Fibroblast of the conjunctiva (primary cell): ENCODE data around the gene ADRB2.
"Not testable (repeated sequence)": the region's sequence is repeated elsewhere in the genome, so short reads cannot be mapped to it uniquely, and the experiment has no call there.

Experiments
- DNase-seq: peaks from one replicate; pipeline ENCODE4 v3.0.0-alpha.2; 2010; ENCODE audit warnings: low read depth

Gene ADRB2

DNA sequence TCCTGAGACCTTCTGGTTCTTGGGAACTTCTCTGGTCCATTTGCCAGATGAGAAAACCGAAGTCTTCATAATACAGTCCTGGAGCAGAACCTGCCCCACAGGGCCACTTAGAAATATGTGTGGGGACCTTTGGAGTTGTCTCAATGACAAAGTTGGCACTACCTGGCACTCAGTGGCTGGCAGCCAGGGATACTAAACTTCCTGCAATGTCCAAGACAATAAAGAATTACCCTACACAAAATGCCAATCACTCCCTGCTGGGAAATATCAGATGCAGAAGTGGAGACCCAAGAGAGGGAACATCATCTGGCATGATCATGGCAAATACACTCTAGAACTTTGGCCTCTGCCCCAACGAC, 29.6 kb downstream of the ADRB2 start:
- DNase-seq, result no peak

DNA sequence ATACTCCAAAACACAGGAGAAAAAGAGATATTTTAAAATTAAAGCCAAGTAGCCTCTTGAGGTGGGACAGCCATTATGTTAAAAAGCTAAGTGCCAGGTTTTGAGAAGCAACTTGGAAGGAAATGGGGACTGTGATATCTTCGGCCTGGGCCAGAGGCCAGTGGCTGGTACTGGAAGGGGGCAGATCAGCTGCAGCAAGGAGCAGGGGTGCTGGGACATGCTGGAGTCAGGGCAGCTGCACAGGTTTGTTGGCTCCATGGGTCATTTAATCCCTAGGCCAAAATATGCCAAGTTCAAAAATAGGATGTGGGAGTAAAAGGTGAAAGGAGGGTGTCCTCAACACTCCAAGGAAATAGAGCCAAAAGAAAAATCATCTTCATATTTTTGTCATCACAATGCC, 30.0 kb downstream of the ADRB2 start:
- no peak for DNase-seq

DNA sequence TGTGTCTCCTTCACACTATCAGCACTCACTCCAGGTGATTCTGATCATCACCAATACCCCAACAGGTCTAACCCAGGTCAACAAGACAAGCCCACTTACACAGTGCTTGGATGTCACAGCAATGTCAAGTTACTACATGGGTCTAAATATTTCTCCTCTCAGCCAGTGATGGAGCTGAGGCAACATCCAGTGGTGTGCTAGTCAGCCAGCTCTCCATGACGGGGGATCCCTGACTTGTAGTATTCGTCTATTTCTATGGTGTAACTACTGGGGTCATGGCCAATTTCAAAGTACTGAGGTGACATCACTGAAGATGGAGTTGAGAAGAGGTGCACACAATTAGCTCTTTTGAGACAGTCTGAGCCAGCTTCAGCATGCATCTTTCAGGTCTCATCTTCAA, 31.1 kb downstream of the ADRB2 start:
- DNase-seq, result no peak

DNA sequence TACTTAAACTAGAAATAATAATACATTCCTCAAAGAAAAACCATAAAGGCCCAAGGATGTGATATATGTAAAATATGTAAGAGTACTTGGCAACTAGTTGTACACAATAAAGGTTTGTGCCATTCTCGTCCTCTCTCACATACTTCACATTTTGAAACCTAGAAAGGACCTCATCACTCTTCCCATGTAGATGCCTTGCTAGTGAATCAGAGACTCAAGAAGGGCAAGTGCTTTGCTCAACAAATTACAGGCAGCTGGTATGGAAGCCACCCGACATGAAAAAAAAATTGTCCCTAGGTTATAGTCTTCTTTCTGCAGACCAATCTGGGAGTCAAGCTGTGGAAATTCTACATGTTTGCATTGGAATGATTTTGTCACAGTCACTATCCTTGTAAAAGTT, 31.7 kb downstream of the ADRB2 start:
- DNase-seq, result no peak

DNA sequence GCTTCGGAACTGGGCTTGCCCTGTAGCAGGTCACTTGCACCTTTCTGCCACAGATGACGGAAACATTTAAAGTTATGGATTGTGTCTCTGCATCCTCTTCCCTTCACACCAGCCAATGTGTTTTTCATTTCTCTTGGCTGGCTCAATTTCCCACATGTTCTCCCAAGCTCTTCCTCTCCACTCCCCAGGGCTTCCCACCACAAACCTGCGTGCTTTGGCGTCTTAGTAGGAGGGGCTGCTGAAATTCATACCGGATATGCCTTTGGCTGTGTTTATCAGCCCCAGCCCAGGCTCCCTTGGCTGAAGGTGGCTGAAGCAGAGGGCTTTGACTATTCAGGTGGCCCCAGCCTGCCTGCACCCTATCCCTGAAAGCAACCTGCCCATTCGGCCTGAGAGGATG, 32.1 kb downstream of the ADRB2 start:
- DNase-seq, result no peak

DNA sequence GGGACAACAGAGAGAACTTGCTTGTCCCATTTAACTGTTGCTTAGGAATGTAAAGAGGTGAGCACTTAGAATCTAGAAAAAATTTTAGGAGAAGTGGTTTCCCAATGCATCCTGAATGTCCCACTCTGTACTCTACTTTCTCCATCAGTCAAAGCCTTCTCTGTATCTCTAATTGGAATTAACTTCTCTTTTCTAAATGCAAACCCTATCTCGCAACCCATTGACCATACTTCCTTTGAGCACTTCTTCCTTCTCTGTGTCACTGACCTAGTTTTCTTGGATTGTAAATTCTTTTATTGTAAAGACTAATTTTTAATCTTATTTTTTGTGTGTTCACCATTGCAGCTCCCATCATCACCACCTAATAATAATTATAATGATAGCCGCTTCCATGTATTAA, 33.3 kb downstream of the ADRB2 start:
- DNase-seq, result no peak

DNA sequence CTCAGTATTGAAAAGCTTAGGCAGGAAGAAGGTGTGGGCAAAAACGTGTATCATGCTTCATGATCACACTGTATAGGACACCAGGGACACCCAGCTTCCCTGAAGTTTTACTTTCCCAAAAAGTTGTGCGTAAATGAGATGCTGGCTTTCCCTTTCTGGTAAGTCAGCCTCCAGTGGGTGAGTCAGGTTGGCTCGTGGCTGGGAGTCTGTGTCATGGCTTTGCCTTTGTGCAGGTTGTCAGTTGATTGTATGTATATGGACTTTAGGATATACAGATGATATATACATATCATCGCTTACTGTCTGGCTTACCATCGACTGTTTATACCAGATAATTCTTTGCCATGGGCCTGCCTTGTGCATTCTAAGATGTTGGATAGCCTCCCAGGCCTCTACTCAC, 34.2 kb downstream of the ADRB2 start:
- no peak for DNase-seq

DNA sequence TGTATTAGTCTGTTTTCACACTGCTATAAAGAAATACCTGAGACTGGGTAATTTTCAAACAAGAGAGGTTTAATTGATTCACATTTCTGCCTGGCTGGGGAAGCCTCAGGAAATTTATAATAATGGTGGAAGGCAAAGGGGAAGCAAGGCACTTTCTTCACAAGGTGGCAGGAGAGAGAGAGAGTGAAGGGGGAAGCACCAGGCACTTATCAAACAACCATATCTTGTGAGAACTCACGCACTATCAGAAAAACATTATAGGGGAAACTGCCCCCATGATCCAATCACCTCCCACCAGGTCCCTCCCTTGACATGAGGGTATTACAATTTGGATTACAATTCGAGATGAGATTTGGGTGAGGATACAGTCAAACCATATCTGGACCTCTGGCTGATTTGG, 34.7 kb downstream of the ADRB2 start:
- DNase-seq, result no peak

DNA sequence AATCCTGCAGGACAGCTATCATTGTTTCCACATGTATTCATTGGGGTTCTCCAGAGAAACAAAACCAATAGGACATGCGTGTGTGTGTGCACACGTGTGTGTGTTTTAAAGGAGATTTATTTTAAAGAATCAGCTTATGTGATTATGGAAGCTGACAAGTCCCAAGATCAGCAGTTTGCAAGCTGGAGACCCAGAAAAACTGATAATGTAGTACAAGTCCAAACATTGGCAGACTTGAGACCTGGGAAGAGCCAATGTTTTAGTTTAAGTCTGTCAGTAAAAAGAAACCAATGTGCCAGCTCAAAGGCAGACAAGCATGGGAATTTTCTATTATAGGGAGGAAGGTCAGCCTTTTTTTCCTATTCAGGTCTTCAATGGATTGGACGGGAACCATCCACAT, 35.3 kb downstream of the ADRB2 start:
- DNase-seq, result no peak

DNA sequence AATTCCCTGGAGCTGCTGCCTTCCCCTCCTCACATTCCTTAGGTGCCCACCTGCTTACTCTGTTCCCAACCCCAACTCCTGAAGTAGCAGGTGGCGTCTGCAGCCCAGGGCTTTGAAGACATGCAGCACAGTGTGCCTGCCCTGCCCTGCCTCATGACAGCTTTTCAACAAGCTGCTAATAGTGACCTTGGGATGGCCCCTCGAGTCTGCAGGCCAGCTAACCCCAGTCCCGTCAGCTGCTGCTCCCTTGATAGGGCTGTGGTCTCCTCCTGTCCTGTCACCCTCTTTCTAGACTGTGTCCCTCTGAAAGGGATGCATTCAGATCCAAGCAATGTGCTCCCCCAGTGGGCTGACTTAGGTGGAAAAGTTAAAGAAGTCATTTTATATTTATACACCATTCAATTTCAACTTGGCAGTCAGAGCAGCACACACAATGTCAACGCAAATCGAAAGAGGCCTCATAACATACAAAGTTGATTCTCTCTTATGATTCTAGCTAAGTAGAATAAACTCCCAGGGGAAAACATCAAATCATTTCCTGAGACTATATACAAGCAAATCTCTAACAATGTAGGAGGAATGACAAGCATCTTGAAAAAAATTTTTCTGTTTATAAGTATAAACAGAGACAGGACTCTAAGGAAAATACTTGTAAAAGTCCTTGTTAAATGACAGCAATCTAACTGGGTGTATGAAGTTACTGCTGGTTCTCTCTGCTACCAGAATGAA, 37.9 kb downstream of the ADRB2 start:
- DNase-seq, result no peak

DNA sequence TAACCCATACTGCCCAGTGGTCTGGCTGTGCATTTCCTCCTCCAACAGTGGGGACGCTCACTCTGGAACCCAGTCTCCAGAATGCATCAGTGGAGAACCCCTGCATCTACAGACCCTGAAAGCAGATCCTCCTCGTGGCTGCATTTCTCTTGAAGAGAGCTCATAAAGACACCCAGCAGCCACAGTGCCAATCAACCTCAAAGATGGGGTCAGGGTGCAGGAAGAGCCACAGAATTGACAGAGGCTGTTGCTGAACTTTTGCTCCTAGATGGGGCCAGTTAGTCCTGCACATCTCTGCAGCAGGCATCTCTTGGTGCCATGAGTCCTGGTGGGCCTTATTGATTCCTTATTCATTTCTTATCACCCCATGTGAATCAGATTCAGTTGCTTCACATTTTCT, 39.6 kb downstream of the ADRB2 start:
- no peak for DNase-seq

DNA sequence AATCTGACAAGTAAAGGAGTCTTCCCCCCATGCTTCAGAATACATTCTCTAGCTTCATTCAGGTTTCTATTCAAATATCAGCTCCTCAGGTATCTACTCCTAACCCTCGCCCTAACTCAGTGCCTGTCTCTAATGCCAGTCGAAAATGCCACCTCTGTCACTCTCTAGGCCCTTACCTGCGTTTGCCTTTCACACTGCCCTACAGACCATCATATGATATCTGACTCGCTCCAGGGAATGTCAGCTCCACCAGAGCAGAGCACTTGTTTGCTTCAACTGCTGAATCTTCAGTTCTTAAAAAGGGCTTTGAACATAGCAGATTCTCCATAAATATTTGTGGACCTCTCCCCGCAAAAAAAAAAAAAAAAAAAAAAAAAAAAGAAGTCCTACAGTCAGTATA, 46.7 kb downstream of the ADRB2 start:
- DNase-seq, result no peak

DNA sequence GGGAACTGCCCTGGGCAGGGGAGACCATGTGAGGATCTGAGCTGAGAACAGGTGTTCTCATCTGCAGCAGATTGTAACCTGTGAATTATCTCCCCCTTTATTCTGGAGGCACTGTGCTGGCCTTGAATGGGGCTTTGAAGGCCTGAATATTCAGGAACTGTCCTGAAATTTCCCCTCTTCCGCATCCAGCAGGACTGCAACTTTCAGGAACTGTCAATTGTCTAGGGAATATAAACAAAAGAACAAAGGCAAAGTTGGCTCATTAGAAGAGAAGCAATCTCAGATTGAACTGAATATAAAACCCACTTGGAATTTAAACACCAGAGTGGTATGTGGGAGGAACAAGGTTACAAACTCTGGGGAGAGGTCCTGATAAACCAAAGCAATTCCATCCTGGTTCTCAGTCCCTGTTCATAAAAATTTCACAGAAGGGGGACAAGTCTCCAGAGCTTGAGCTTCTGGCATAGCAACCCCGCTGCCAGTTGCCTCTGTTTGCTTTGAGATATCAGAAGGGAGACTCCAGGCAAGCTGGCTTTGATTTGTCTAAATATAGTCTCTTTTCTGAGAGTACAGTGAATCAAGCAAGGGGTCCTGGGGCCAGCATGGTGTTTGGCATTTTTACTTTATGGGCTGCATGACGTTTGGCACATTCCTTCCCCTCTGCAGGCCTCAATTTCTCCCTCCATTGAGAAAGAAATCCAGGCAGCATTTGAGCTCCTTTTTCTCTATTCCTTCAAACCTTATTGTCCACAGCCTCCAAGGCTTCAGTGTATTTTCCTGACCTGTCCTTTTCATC, 47.5 kb downstream of the ADRB2 start:
- no peak for DNase-seq

DNA sequence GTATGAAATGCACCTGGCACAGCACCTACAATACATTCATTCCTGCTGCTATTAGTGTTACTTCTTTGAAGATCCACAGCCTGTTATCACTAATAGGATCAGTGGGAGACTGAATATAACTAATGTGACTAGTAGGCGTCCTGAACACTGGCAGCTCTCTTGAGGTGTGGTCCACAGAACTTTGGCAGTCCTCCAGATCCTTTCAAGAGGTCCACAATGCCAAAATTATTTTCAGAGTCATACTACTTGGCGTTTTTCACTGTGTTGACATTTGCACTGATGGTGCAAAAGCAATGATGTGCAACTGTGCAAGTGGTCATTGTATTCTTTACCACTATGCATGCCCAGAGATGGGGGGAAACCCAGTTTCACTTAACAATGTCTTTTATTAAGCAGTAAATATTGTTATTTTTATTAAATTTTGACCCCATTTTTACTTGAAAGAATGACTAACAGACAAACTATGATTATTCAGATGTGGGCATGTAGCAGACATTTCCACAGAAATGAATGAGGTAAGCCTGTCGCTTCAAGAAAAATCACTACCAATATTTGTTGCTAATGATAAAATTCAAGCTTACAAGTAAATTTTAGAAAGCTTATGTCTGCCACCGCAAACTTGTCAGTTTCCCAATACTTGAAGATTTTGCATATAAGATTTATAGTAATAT, 48.9 kb downstream of the ADRB2 start:
- no peak for DNase-seq

DNA sequence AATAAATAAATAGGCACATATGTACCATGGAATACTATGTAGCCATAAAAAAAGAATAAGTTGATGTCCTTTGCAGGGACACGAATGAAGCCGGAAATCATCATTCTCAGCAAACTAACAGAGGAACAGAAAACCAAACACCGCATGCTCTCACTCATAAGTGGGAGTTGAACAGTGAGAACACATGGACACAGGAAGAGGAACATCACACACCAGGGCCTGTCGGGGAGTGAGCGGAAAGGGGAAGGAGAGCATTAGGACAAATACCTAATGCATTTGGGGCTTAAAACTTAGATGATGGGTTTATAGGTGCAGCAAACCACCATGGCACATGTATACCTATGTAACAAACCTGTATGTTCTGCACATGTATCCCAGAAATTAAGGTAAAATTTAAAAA, 51.0 kb downstream of the ADRB2 start:
- not testable (repeated sequence) for DNase-seq
